ENCODE measurements around the gene CDHR3. TPM values are rescaled to one million over a fixed set of nuclear protein-coding genes. Genes with fewer than 3 reads are reported as not detected.

Gene CDHR3
- total and polyA plus RNA-seq, 2 of the 8 experiments (the other 6 are each of a cell fraction or from before 2014, with no cell fraction given): 6.4 to 6.8 TPM

DNA sequence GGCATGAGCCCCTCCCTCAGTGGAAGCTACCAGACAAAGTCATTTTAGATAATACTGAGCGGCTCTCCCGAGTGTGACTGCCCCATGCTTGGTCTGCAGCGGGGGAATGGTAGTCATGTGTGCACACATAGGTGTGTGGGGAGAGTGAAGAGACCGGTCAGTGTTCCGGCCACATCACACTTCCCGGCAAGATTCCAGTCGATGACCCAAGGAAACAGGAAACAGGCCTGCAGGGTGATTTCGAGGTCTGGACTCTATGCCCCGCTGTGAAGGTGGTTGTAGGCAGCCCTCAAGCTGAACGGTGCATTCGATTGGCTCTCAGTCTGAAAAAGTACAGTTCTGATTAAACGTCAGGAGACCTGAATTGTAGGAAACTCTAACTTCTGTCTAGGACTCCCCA, 75.9 kb downstream of the CDHR3 start:
- 90% methylated on average over 12 of the region's 12 CpGs; no CpG with 5 or more reads in 1 of the 2 experiments for WGBS, 2 experiments (ENCODE audit: extremely low coverage in 1 of 2, insufficient coverage in 1 of 2, insufficient read length in 1 of 2, insufficient replicate concordance in 2 of 2, low coverage in 1 of 2, low lambda C conversion rate in 2 of 2, missing lambda C conversion rate in 1 of 2)
- POLR2A ChIA-PET (ENCODE audit: partially characterized antibody): interaction anchor here (1.0 kb wide), 1 partner anchor 8 kb away, joined by 4 read pairs; no protein-coding TSS in a partner anchor
- CTCF ChIA-PET (ENCODE audit: partially characterized antibody): interaction anchor here (0.9 to 13.5 kb wide), 21 partner anchors 8 to 382 kb away, joined by 3 to 265 read pairs (median 4); no protein-coding TSS in a partner anchor

More for the DNA sequence above, 75.9 kb downstream of the CDHR3 start:
- Histone ChIP-seq H3K79me2 (ENCODE audit: control insufficient read depth in 1 of 2, insufficient read depth in 2 of 2, low read length in 2 of 2) (no peaks in the 10 kb centered on the region), H3K14ac (ENCODE audit: insufficient read length) (no peak overlapping the region), H3K4me2 (ENCODE audit: insufficient read depth in 1 of 2, low read depth in 2 of 2, low read length in 2 of 2) (no peak overlapping the region), H4K8ac (ENCODE audit: extremely low read depth, insufficient read depth, low read length) (no peak overlapping the region), H3K23me2 (ENCODE audit: low read depth, low read length) (no peaks in the 10 kb centered on the region), H4K20me1 (replicated peaks in 1 of 2; ENCODE audit: control insufficient read depth in 1 of 2, insufficient read depth in 2 of 2, low read length in 2 of 2) (no peaks in the 10 kb centered on the region), H3K36me3 (ENCODE audit: control insufficient read depth in 2 of 4, insufficient read depth in 4 of 4, low read length in 3 of 4) (no peaks in the 10 kb centered on the region), H3K18ac (ENCODE audit: extremely low read depth, low read length) (no peak overlapping the region), H2AK5ac (ENCODE audit: low read depth, low read length) (no peak overlapping the region), H3K56ac (replicated peaks; ENCODE audit: insufficient read length, low read depth, low read length) (no peak overlapping the region), H2BK5ac (ENCODE audit: low read depth, low read length) (no peak overlapping the region), H3K79me1 (ENCODE audit: low read depth, low read length) (no peaks in the 10 kb centered on the region), H3K4me1 (replicated peaks in 1 of 4; ENCODE audit: control insufficient read depth in 3 of 4, insufficient read depth in 4 of 4, low read length in 3 of 4) (peaks cover 0 to 7% (median 0%) of the 10 kb centered on the region in 4 experiments; a peak in 3 of 7 replicates), H3K9ac (replicated peaks in 1 of 4; ENCODE audit: extremely low read depth in 1 of 4, low read depth in 3 of 4, low read length in 3 of 4) (no peak overlapping the region), H3K9me3 (ENCODE audit: insufficient read depth in 2 of 2, low read depth in 1 of 2, low read length in 1 of 2) (no peaks in the 10 kb centered on the region), H4K91ac (replicated peaks; ENCODE audit: insufficient read length, low read length) (no peak overlapping the region), H2AFZ (ENCODE audit: low read length) (no peak overlapping the region), H2BK20ac (ENCODE audit: low read length) (no peak overlapping the region), H2BK15ac (ENCODE audit: low read length) (no peak overlapping the region), H3K27me3 (replicated peaks in 1 of 4; ENCODE audit: control insufficient read depth in 3 of 4, extremely low read depth in 1 of 4, insufficient read depth in 3 of 4, low read length in 3 of 4) (no peaks in the 10 kb centered on the region), H2BK120ac (replicated peaks; ENCODE audit: low read depth, low read length) (no peak overlapping the region), H3K23ac (ENCODE audit: insufficient read length) (no peak overlapping the region), H4K5ac (ENCODE audit: insufficient read length, low read depth, low read length) (no peak overlapping the region), H3K4ac (replicated peaks; ENCODE audit: insufficient read length, low read depth, low read length) (no peak overlapping the region), H3K4me3 (ENCODE audit: extremely low read depth in 1 of 4, insufficient read depth in 2 of 4, low read depth in 3 of 4, low read length in 4 of 4) (no peak overlapping the region), H2BK12ac (ENCODE audit: low read depth, low read length) (peak overlapping the region; percentile 56; the same call in 1 of the 2 replicates), H3K27ac (ENCODE audit: low read depth, low read length) (no peak overlapping the region)
- TF ChIP-seq SIRT6 (IDR thresholded peaks at IDR 0.05; ENCODE audit: low read length) (no peak), SRF (IDR thresholded peaks at IDR 0.05; ENCODE audit: low read depth, low read length) (no peak), EGR1 (IDR thresholded peaks at IDR 0.05; ENCODE audit: borderline replicate concordance, low read depth, low read length) (no peak), SUZ12 (IDR thresholded peaks at IDR 0.05; ENCODE audit: low read length) (no peak), POU5F1 (IDR thresholded peaks at IDR 0.05; ENCODE audit: low read depth, low read length) (no peak), CHD1 (IDR thresholded peaks at IDR 0.05; ENCODE audit: low read depth, low read length) (no peak), NRF1 (IDR thresholded peaks at IDR 0.05; ENCODE audit: low read depth, low read length) (no peak), EZH2 (IDR thresholded peaks at IDR 0.05; ENCODE audit: low read depth, low read length, severe bottlenecking) (no peak), HDAC6 (IDR thresholded peaks at IDR 0.05; ENCODE audit: low read depth, low read length) (no peak), SP2 (IDR thresholded peaks at IDR 0.05; ENCODE audit: low read length) (no peak), TAF7 (optimal IDR thresholded peaks at IDR 0.05; ENCODE audit: borderline replicate concordance, low read depth, low read length) (no peak), TAF1 (IDR thresholded peaks at IDR 0.05; ENCODE audit: low read depth, low read length) (no peak), ZNF274 (IDR thresholded peaks at IDR 0.05; ENCODE audit: borderline replicate concordance, extremely low read depth, low read length) (no peak)
- DNase-seq (ENCODE audit: low read depth in 1 of 2, low spot score in 2 of 2) (no peak), FAIRE-seq (no peak)
